Type B pancreatic cell (in vitro differentiated cells): Measurements from ENCODE around the gene RFC4. TPM values are rescaled to one million over a fixed set of nuclear protein-coding genes. Genes with fewer than 3 reads are reported as not detected.

Experiments used
- DNase-seq: peaks from one replicate; pipeline ENCODE4 v3.0.0; 2021; ENCODE audit warnings: mixed read lengths; ENCODE audit not compliant: unreplicated experiment; ENCODE audit errors: extremely low spot score
- H3K27ac Mint-ChIP-seq: 2 replicates; pipeline ENCODE4 v1.8.0; 2021; ENCODE audit warnings: mild to moderate bottlenecking, mixed read lengths
- H3K27me3 Mint-ChIP-seq: 2 replicates; pipeline ENCODE4 v1.8.0; 2021; ENCODE audit warnings: mixed read lengths
- H3K36me3 Mint-ChIP-seq: 2 replicates; pipeline ENCODE4 v1.8.0; 2021; ENCODE audit warnings: mixed read lengths
- H3K4me1 Mint-ChIP-seq: one replicate; pipeline ENCODE4 v1.8.0; 2021; ENCODE audit warnings: mixed read lengths; ENCODE audit not compliant: unreplicated experiment
- H3K4me3 Mint-ChIP-seq: 2 replicates; pipeline ENCODE4 v1.8.0; 2021; ENCODE audit warnings: mild to moderate bottlenecking, mixed read lengths
- H3K9me3 Mint-ChIP-seq: 2 replicates; pipeline ENCODE4 v1.8.0; 2021; ENCODE audit warnings: mixed read lengths
- total RNA-seq: library from RNA; stranded (reverse); gene quantifications from 2 replicates; pipeline ENCODE4 v1.2.1, GENCODE V29; 2021; ENCODE audit warnings: low replicate concordance
- TF ChIP-seq, protein P1 (sequence below): fragments of 200-600 bp; sonication (generic); conservative IDR thresholded peaks from 2 replicates; pipeline ENCODE4 v1.5.0; 2021; ENCODE audit warnings: antibody characterized with exemption, mild to moderate bottlenecking

RFC4 gene
- total RNA-seq, 1 donor from 2014 or later: 64.2 TPM

DNA sequence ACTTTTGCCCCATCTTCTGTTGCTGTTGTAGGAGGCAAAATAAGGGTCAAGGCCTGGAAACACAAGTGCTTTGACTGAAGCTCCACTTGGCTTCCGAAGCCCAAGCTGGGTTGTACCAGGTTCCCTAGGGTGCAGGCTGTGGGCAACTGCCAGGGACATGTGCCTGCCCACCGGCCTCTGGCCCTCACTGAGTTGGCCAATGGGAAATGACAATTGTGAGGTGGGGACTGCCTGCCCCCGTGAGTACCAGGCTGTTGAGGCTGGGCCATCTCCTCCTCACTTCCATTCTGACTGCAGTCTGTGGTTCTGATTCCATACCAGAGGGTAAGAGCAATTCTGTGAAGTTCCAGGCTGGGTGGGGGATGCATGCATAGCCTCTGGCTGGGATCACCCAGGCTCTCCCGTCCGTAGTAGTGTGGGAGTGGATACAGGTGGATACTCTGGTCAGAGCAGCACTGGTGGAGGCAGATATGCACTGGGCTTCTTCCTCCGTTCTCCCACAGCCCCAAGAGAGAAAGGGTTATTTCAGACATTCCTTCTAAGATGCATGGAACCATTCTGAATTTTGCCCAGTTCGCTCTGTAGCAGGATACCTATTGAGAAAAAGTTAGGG is 36.2 kb upstream of the RFC4 start, which contains the start of gene ADIPOQ:
ADIPOQ (plus strand) TSS at position 285 of the 613 bp plus-strand sequence. CDS start 10,349 bp downstream, outside the sequence.
- no peaks in the 10 kb centered on the region for H3K9me3 Mint-ChIP-seq
- H3K36me3 Mint-ChIP-seq: no peaks in the 10 kb centered on the region
- peaks cover 20% of the 10 kb centered on the region for H3K27me3 Mint-ChIP-seq
- no peak within 1 kb of the TSS for H3K4me3 Mint-ChIP-seq
- no peaks in the 10 kb centered on the region for H3K4me1 Mint-ChIP-seq
- no peak for DNase-seq
- H3K27ac Mint-ChIP-seq: no peak within 1 kb of the TSS
- TF ChIP-seq, protein P1, sequence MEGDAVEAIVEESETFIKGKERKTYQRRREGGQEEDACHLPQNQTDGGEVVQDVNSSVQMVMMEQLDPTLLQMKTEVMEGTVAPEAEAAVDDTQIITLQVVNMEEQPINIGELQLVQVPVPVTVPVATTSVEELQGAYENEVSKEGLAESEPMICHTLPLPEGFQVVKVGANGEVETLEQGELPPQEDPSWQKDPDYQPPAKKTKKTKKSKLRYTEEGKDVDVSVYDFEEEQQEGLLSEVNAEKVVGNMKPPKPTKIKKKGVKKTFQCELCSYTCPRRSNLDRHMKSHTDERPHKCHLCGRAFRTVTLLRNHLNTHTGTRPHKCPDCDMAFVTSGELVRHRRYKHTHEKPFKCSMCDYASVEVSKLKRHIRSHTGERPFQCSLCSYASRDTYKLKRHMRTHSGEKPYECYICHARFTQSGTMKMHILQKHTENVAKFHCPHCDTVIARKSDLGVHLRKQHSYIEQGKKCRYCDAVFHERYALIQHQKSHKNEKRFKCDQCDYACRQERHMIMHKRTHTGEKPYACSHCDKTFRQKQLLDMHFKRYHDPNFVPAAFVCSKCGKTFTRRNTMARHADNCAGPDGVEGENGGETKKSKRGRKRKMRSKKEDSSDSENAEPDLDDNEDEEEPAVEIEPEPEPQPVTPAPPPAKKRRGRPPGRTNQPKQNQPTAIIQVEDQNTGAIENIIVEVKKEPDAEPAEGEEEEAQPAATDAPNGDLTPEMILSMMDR: no peak

DNA sequence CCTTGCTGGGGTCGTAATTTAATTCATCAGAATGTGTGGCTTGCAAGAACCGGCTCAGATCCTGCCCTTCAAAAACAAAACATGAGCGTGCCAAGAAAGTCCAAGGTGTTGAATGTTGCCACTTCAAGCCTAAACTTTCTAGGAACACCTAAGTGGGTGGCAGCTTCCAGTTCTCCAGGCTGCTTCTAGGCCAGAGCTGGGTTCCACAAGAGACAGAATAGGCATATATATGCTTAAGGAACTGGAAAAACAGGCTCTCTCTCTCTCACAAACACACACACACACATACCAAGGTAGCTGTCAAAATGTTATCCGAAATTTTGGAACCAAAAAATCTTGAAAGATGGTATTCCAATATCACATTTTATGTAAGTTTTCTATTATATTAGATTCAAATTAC is 35.3 kb upstream of the RFC4 start:
- Mint-ChIP-seq H3K36me3 (no peaks in the 10 kb centered on the region), H3K4me3 (no peak overlapping the region), H3K4me1 (no peaks in the 10 kb centered on the region), H3K27ac (no peak overlapping the region), H3K9me3 (no peaks in the 10 kb centered on the region), H3K27me3 (peaks cover 12% of the 10 kb centered on the region)
- no peak for DNase-seq
- TF ChIP-seq, protein P1: no peak

DNA sequence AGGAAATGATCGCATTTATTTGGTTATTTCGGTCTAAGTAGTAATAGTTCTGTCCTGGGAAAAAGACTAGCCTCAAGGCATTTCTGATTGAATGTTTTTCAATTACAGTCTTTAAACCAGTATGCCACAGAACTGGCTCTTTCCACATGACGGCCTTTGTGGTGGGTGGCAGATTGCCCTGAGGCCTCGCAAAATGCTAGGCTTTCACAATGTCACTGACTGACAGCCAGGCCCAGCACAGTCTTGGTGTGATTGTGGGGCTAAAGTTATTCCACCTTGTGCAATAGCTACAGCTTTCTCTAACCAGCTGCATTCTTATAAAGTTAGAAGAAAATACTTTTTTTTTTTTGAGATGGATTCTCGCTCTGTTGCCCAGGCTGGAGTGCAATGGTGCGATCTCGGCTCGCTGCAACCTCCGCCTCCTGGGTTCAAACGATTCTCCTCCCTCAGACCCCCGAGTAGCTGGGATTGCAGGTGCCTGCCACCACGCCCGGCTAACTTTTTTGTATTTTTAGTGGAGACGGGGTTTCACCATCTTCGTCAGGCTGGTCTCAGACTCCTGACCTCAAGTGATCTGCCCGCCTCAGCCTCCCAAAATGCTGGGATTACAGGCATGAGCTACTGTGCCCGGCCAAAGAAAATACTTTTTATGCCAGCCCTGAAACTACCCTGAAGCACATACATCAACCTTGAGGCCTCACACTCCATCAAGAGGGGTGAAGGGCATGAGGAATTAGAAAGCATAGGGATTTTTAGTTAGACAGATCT is 33.8 kb upstream of the RFC4 start:
- no peak for DNase-seq
- H3K27me3 Mint-ChIP-seq: peaks cover 4% of the 10 kb centered on the region
- H3K27ac Mint-ChIP-seq: no peak overlapping the region
- H3K4me1 Mint-ChIP-seq: no peaks in the 10 kb centered on the region
- H3K9me3 Mint-ChIP-seq: no peaks in the 10 kb centered on the region
- TF ChIP-seq, protein P1: no peak
- no peak overlapping the region for H3K4me3 Mint-ChIP-seq
- no peaks in the 10 kb centered on the region for H3K36me3 Mint-ChIP-seq

DNA sequence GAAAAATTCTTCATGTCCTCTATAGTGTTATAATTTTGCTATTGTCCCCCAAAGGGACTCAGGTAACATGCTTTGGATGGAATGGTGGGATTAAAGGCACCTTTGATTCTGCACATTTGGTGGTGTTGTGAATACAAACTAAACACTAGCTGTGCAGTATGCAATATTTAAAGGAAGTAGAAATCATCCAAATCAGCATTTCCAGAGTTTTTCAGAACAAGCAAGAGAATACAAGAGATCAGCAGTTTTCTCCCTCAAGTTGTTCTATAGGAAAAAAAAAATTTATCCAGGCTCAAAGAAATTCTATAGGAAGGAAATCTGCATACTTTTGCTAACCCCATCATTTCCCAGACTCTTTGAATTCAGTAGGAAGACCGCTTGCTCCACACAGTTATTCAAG is 26.0 kb upstream of the RFC4 start:
- DNase-seq: no peak
- Mint-ChIP-seq H3K27me3 (peaks cover 68% of the 10 kb centered on the region), H3K4me3 (no peak overlapping the region), H3K9me3 (no peaks in the 10 kb centered on the region), H3K36me3 (no peaks in the 10 kb centered on the region), H3K4me1 (no peaks in the 10 kb centered on the region), H3K27ac (no peak overlapping the region)
- TF ChIP-seq, protein P1: no peak

DNA sequence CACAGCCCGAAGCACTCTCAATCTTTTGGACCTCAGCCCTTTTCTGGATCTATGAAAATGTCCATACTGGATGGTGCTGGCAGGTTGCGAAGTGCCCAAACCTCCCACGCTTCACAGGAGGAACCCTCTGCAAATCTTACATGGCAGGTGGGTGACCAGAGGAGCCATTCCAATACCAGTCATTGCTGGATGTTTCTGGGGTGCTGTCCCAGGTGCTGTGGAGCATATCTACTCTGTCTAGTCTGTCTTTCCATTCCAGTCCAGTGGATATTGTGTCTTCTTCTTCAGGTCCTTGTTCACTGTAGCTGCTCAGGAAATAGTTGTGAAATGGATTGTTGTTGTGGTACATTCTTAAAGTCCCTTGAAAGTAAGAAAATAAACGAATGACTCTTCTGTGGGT is 25.5 kb upstream of the RFC4 start:
- Mint-ChIP-seq H3K27me3 (peaks cover 71% of the 10 kb centered on the region), H3K4me3 (no peak overlapping the region), H3K4me1 (no peaks in the 10 kb centered on the region), H3K36me3 (no peaks in the 10 kb centered on the region), H3K9me3 (no peaks in the 10 kb centered on the region), H3K27ac (no peak overlapping the region)
- TF ChIP-seq, protein P1: no peak
- no peak for DNase-seq
